Epithelial cell of esophagus (primary cell): Measurements from ENCODE around the gene NOP16.

Experiments used
- DNase-seq: peaks from one replicate; pipeline ENCODE4 v3.0.0; 2010; ENCODE audit warnings: low read depth
- H3K4me3 ChIP-seq: 2 replicates; pipeline ENCODE4 v1.5.1; 2011; ENCODE audit warnings: mild to moderate bottlenecking, low read length, control low read depth
- TF ChIP-seq, protein P1 (sequence below): IDR thresholded peaks from 2 replicates; pipeline ENCODE4 v1.5.1; 2011; ENCODE audit warnings: low read depth, mild to moderate bottlenecking, low read length, control low read depth, inconsistent platforms; ENCODE audit not compliant: insufficient read depth; ENCODE audit errors: missing control alignments

NOP16 gene, protein sequence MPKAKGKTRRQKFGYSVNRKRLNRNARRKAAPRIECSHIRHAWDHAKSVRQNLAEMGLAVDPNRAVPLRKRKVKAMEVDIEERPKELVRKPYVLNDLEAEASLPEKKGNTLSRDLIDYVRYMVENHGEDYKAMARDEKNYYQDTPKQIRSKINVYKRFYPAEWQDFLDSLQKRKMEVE

DNA sequence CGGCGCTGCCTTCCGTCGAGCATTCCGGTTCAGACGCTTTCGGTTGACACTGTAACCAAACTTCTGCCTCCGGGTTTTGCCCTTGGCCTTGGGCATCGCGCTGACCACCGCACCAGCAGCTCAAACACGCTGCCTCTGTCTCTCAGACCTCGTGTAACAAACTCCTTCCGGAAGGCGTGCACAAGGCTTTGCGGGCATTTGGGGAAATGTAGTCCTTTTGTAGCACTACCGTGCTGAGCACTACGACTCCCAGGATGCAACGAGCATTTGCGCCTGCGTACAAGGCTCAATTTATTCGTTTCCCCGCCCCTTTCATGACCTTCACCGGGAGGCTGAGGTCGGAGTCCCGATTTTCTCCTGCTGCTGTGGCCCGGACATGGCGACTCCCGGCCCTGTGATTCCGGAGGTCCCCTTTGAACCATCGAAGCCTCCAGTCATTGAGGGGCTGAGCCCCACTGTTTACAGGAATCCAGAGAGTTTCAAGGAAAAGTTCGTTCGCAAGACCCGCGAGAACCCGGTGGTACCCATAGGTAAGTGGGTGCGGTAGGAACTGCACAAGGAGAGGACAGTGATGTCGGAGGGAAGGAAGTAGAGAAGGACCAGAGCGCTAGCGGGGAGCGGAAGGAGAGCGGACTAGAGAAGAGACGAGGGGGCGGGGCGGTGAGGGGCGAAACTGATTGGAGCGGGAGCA, at the start of gene NOP16, which contains the start of gene HIGD2A:
NOP16 (minus strand) TSS at position 155 of the 691 bp plus-strand sequence; CDS start at position 96, 59 bp downstream.
HIGD2A (plus strand) TSS at position 308 of the 691 bp plus-strand sequence; CDS start at position 377, 69 bp downstream.
- TF ChIP-seq, protein P1, sequence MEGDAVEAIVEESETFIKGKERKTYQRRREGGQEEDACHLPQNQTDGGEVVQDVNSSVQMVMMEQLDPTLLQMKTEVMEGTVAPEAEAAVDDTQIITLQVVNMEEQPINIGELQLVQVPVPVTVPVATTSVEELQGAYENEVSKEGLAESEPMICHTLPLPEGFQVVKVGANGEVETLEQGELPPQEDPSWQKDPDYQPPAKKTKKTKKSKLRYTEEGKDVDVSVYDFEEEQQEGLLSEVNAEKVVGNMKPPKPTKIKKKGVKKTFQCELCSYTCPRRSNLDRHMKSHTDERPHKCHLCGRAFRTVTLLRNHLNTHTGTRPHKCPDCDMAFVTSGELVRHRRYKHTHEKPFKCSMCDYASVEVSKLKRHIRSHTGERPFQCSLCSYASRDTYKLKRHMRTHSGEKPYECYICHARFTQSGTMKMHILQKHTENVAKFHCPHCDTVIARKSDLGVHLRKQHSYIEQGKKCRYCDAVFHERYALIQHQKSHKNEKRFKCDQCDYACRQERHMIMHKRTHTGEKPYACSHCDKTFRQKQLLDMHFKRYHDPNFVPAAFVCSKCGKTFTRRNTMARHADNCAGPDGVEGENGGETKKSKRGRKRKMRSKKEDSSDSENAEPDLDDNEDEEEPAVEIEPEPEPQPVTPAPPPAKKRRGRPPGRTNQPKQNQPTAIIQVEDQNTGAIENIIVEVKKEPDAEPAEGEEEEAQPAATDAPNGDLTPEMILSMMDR, result peak; percentile 2
- H3K4me3 ChIP-seq, result peak within 1 kb of the TSS; percentile 94

DNA sequence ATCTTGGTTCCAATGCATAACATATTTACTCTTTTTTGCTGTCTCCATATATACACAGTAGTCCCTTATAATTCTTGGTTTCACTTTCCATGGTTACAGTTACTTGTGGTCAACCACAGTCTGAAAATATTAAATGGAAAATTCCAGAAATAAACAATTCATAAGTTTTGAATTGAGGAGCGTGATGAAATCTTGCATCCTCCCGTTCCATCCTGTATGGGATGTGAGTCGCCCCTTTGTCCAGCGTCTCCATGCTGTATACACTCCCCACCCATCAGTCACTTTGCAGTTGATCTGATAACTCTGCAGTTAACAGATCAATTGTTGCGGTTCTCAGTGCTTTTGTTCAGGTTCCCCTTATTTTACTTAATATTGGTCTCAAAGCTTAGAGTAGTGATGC, 48.3 kb upstream of the NOP16 start:
- no peak for DNase-seq
- no peak overlapping the region for H3K4me3 ChIP-seq
- TF ChIP-seq, protein P1, result no peak

More for the DNA sequence above, at the start of gene NOP16, which contains the start of gene HIGD2A:
- peak; percentile 99 for DNase-seq

DNA sequence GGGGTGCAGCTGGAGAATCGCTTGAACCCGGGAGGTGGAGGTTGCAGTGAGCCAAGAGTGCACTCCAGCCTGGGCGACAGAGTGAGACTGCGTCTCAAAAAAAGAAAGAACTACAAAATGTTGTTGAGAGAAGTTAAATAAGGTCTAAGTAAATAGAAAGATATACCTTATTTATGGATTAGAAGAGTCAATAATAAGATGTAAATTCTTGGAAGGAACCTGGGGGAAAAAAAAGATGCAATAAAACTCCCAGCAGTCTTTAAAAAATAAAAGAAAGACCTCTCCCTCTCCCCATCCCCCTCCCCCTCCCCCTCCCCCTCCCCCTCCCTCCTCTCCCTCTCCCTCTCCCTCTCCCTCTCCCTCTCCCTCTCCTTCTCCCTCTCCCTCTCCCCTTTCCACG, 44.3 kb upstream of the NOP16 start:
- TF ChIP-seq, protein P1, result no peak
- no peak for DNase-seq
- H3K4me3 ChIP-seq, result no peak overlapping the region

DNA sequence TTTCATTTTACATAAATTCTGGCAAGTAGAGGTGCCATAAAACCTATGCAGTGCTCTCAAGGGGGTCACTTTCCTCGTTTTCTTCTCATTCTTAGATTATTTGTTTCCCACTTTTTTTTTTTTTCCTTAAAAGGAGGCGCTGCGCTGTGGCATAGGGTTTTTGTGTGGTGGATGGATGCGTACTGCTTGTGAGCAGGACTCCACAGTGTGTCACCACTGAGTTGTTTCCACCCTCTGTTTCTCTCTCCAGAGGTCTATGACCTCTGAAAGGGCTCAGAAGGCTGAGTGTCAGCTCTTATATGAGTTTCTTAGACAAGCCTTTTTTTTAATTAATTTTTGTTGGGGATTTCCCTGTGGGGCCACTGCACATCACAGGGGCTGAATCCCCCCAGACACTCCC, 41.6 kb upstream of the NOP16 start:
- H3K4me3 ChIP-seq, result no peak overlapping the region
- DNase-seq, result no peak
- TF ChIP-seq, protein P1, result no peak

DNA sequence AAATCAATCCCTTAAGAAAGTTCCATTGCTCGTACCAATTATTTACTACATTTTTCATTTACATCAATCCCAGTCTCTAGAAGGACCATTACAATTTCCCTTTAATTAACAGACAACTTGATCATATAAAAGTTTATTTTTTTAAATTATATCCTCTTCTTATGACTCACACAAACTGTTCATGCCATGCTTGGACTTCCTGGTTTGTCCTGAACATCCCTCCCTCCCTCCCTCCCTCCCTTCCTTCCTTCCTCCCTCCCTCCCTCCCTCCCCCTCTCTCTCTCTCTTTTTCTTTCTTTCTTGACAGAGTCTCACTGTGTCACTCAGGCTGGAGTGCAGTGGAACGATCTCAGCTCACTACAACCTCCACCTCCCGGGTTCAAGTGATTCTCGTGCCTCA, 39.6 kb upstream of the NOP16 start:
- peak; percentile 52 for DNase-seq
- TF ChIP-seq, protein P1, result no peak
- H3K4me3 ChIP-seq, result no peak overlapping the region

DNA sequence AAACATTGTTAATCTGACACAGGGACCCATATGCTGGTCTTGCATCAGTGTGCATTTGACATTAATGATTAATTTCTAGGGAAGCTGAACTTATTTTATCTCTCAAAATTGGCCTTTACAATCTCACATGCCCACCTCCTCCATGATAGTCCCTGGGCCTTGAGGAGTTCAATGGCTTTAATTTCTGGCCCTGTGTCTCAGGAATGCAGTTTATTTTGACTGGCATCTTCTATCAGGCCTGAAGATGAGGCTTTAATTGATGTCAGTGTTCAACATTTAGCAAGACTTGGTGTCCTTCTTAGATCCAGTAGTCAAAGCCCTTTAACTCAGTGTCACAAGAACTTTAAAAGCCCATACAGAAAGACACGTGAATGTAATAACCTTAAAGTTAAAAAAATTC, 38.5 kb upstream of the NOP16 start:
- TF ChIP-seq, protein P1, result no peak
- no peak overlapping the region for H3K4me3 ChIP-seq
- no peak for DNase-seq
